Left forelimb (tissue), 1 donor: ENCODE measurements around the gene SCAPER.

Source experiments
- DNase-seq: peaks from one replicate; pipeline ENCODE4 v3.0.0-alpha.2; 2018; ENCODE audit warnings: low spot score

The SCAPER gene

GRCh38 chr15:76337696-76338485, 567.2 kb downstream of the SCAPER start:
- no peak for DNase-seq

GRCh38 chr15:76337059-76337695, 568.0 kb downstream of the SCAPER start:
- DNase-seq, result no peak

GRCh38 chr15:76336254-76337058, 568.7 kb downstream of the SCAPER start, which contains the start of gene ISL2:
Gene ISL2, plus strand, starts transcription at chr15:76336773. Its CDS starts 111 bp downstream, at chr15:76336884.
- no peak for DNase-seq

GRCh38 chr15:76335307-76336253, 569.6 kb downstream of the SCAPER start:
- DNase-seq, result no peak

- no peak for DNase-seq
Measured at GRCh38 chr15:76334438-76335306, 570.5 kb downstream of the SCAPER start.

GRCh38 chr15:76333720-76334437, 571.3 kb downstream of the SCAPER start:
- DNase-seq, result no peak

- DNase-seq, result no peak
Measured at GRCh38 chr15:76333309-76333708, 571.8 kb downstream of the SCAPER start.

- DNase-seq, result no peak
Measured at GRCh38 chr15:76332796-76333195, 572.3 kb downstream of the SCAPER start.

GRCh38 chr15:76330080-76330680, 575.0 kb downstream of the SCAPER start:
- peak; percentile 52 for DNase-seq

GRCh38 chr15:76328958-76329357, 576.2 kb downstream of the SCAPER start:
- DNase-seq, result no peak

GRCh38 chr15:76328106-76328696, 576.9 kb downstream of the SCAPER start:
- DNase-seq, result no peak

GRCh38 chr15:76327191-76328105, 577.7 kb downstream of the SCAPER start:
- no peak for DNase-seq

- no peak for DNase-seq
Measured at GRCh38 chr15:76325704-76326103, 579.4 kb downstream of the SCAPER start.

- no peak for DNase-seq
Measured at GRCh38 chr15:76324066-76324465, 581.1 kb downstream of the SCAPER start.

GRCh38 chr15:76321602-76322001, 583.5 kb downstream of the SCAPER start:
- DNase-seq, result no peak

GRCh38 chr15:76321171-76321570, 584.0 kb downstream of the SCAPER start:
- no peak for DNase-seq

GRCh38 chr15:76320012-76320411, 585.1 kb downstream of the SCAPER start:
- no peak for DNase-seq

GRCh38 chr15:76313731-76314130, 591.4 kb downstream of the SCAPER start:
- DNase-seq, result no peak
